HFF-Myc (cell line): Measurements from ENCODE around the gene RBM28.

Experiments used
- DNase-seq: peaks from one replicate; pipeline ENCODE4 v3.0.0-alpha.2; 2011; ENCODE audit warnings: low read depth; ENCODE audit errors: extremely low read depth
- H3K4me3 ChIP-seq: replicated peaks from 2 replicates; pipeline ENCODE4 v1.5.1; 2011; ENCODE audit warnings: low read depth, mild to moderate bottlenecking, control low read depth, low read length
- CTCF ChIP-seq: IDR thresholded peaks from 2 replicates; pipeline ENCODE4 v1.5.1; 2012; ENCODE audit warnings: mild to moderate bottlenecking, low read depth, low read length, control low read depth; ENCODE audit errors: missing control alignments

RBM28 gene

GRCh38 chr7:128389085-128389617 is 45.4 kb upstream of the RBM28 start:
- TF ChIP-seq CTCF: no peak
- DNase-seq: no peak

DNA sequence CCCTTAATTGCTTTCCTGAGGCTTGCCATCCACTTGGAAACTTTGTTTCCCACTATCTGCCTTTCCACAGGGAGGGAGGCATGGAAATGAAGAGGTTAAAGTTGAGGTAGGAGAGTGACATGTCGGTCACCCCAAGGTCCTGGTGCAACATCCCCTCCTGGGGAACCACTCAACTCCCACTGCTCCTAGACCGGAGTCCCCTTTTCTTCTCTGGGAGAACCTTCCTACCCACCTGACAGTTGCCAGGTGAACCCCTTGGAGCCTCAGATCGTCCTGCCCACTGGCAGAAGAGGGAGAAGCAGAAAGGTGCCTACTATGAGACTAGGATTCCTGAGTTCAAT is 44.4 kb upstream of the RBM28 start:
- DNase-seq: no peak
- H3K4me3 ChIP-seq: no peak overlapping the region
- no peak for TF ChIP-seq CTCF

More at GRCh38 chr7:128389085-128389617, 45.4 kb upstream of the RBM28 start:
- no peak overlapping the region for H3K4me3 ChIP-seq

DNA sequence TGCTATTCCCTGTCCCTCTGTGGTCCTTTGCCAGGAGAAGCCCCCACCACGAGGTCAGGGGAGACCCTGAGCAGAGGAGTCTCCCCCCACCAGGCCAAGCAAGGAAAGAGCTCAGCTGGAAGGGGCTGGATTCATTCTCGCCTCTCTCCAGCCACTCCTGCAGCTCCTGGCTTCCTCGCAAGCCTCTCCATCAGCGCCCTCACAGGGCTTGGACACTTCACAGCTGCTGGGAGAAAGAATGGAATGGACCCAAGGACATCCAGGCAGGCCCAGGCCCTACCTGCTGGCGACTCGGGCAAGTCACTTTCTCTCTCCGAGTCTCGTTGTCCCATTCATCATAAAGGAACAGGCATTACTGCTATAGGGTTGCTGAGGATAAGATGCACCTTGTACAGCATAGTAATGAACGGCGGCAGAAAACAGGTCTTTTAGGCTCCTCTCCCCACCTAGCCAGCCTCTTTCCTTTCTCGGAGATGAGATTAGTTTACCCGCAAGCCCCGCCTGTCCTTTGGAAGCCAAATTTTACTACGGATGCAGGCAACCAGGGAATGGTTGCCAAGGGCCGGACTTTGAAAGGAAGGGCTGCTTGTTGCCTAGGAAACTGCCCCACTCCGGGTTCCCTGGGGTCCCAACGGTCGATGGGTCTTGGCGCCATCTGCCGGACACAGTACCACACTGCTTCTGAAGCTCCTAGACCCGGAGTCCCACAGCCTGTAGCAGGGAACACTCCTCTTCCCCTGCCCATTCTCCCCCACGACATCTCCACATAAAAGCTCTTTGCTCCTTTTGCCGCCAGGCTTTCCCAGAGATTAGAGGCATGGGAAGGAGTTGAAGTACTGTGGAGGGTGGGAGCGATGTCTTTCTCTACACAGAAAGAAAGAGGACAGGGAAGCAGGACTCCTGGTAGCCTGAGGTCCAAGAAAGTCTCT is 43.8 kb upstream of the RBM28 start:
- DNase-seq: peak; percentile 55
- TF ChIP-seq CTCF: peak; percentile 91
- no peak overlapping the region for H3K4me3 ChIP-seq

DNA sequence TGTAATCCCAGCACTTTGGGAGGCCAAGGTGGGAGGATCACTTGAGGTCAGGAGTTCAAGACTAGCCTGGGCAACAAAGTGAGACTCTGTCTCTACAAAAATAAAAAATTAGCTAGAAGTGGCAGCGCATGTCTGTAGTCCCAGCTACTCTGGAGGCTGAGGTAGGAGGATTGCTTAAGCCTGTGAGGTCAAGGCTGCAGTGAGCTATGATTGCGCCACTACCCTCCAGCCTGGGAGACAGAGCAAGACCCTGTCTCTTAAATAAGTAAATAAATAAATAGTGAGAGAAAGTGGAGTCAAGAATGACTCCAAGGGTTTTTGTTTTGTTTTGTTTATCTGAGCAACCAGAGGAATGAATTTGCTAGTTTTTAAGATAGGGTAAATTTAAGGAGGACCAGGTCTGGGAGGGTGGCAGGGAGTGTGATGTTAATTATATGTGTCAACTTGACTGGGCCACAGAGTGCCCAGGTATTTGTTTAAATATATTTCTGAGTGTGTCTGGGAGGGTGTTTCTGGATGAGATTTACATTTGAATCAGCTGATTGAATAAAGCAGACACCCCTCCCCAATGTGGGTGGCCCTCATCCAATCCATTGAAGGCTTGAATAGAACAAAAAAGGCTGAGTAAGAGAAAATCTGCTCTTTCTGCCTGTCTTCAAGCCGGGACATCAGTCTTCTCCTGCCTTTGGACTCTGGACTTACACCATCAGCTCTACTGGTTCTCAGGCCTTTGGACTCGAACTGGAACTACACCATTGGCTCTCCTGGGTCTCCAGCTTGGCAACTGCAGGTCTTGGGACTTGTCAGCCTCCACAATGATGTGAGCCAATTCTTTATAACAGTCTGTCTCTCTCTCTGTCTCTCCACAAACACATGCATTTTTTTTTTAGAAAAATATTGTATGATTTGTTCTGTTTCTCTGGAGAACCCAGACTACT is 42.5 kb upstream of the RBM28 start:
- no peak for TF ChIP-seq CTCF
- DNase-seq: no peak
- H3K4me3 ChIP-seq: no peak overlapping the region

GRCh38 chr7:128384726-128385125 is 41.0 kb upstream of the RBM28 start:
- no peak overlapping the region for H3K4me3 ChIP-seq
- no peak for DNase-seq
- no peak for TF ChIP-seq CTCF

- DNase-seq: no peak
- H3K4me3 ChIP-seq: no peak overlapping the region
- no peak for TF ChIP-seq CTCF
Measured at GRCh38 chr7:128383776-128384175, 40.1 kb upstream of the RBM28 start.
